Heart left ventricle (tissue), 13 donors: ENCODE results near the gene ZMIZ1.

Experiments used
- CTCF ChIP-seq, 12 donors: fragments of 200-600 bp; sonication (generic) in 4 of 12; IDR thresholded peaks; one replicate each; pipeline versions ENCODE4 v1.5.0 to v1.8.0; 2018 to 2022; ENCODE audit warnings: antibody characterized with exemption in 12 of 12, mild to moderate bottlenecking in 5 of 12
- POLR2A ChIP-seq, 2 donors: fragments of 450-650 bp; IDR thresholded peaks; one replicate each; pipeline ENCODE4 v1.6.1; 2017; ENCODE audit warnings: antibody characterized with exemption in 2 of 2, mild to moderate bottlenecking in 2 of 2, moderate library complexity in 2 of 2
- donor health status: ischemic (EF 13 %, LVEDD 7.1; RV severe dilation, severe dysfunction).
- donor health status: DM: no; HTN: yes; CAD: no.
- donor health status: DM: no; HTN: no; CAD: no.
- donor health status: ischemic (EF 25% LVEDD 6.9; RV normal size, moderate dysfunction).
- donor health status: ischemic (EF 25% LVEDD 5.7; RV mildly dilated, moderate dysfunction).
- donor health status: ischemic (EF 35%, LVEDD 5.7; RV mildly dilated, moderate dysfunction).
- donor health status: nonischemic (EF 11% LVEDD 7.7; RV severe dilation, severe dysfunction).
- donor health status: DM: yes; HTN: yes; CAD: no.
- donor health status: PGD.
- donor health status: ischemic (EF 29% LVEDD 5.4; RV normal size, mild dysfunction).
- donor health status: nonischemic (EF 23%, LVEDD 6.1; RV moderate dilation, normal function).

DNA sequence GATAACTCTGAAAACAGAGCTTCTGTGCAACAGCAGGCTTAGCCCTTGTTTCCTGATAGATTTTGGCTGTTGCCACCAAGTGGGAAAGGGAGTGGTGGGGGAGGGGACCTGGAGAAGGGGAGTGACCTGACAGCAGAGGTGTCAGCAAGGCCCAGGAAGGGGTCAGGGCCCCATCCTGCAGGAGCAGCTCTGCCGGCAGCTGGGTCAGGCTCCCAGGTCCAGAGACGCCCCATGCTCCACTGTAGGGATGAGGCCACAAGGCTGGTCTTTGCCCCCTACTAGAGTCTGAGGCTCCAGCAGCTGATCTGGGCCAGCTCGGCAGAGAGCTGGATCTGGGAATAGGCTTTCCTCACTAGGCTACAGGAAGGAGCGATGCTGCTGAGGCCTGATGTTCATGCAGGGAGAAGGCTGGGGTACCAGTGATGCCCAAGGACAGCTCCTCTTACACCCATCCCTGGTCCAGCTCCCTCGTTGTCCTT is 44.0 kb upstream of the ZMIZ1 start:
- TF ChIP-seq POLR2A (IDR thresholded peaks at IDR 0.05) (no peak), CTCF (IDR thresholded peaks at IDR 0.05) (no peak)
